AG04449 (cell line): ENCODE results near the gene ABTB2.

Source experiments
- CTCF ChIA-PET: fragments of 350-600 bp; formaldehyde crosslinking; extraction: SDS; loops from one replicate; lab custom pipeline; 2021; ENCODE audit warnings: antibody characterized with exemption; lab: Yijun Ruan, JAX
- POLR2A ChIA-PET: fragments of 400-600, 350-600 bp; formaldehyde crosslinking; extraction: SDS; loops from one replicate; lab custom pipeline; 2020; ENCODE audit warnings: antibody characterized with exemption, inconsistent platforms; lab: Yijun Ruan, JAX
- DNase-seq: peaks from one replicate; pipeline ENCODE4 v3.0.0-alpha.2; 2010; ENCODE audit warnings: low read depth, low spot score
- H3K4me3 ChIP-seq: 2 replicates; pipeline ENCODE4 v1.5.1; 2011; ENCODE audit warnings: low read depth, mild to moderate bottlenecking, control low read depth, low read length
- CTCF ChIP-seq: IDR thresholded peaks from one replicate; pipeline ENCODE4 v1.5.1; 2011; ENCODE audit warnings: mild to moderate bottlenecking, moderate library complexity, low read length, control low read depth, inconsistent platforms; ENCODE audit not compliant: insufficient read depth; ENCODE audit errors: missing control alignments

ABTB2 gene

GRCh38 chr11:34148504-34149165 is 209.2 kb downstream of the ABTB2 start:
- H3K4me3 ChIP-seq = no peak overlapping the region
- DNase-seq = no peak
- ChIA-PET CTCF (interaction anchor here (1.0 to 2.0 kb wide), 6 partner anchors 12 to 344 kb away, joined by 3 to 11 read pairs (median 4); partner anchors contain the start of gene ABTB2), POLR2A (interaction anchor here (1.1 kb wide), 1 partner anchor 8 kb away, joined by 3 read pairs; no protein-coding TSS in a partner anchor)
- TF ChIP-seq CTCF = no peak

- no peak overlapping the region for H3K4me3 ChIP-seq
- TF ChIP-seq CTCF = no peak
- DNase-seq = no peak
- ChIA-PET CTCF (interaction anchor here (1.0 to 1.7 kb wide), 3 partner anchors 12 to 202 kb away, joined by 3 to 5 read pairs (median 3); no protein-coding TSS in a partner anchor), POLR2A (interaction anchor here (0.6 kb wide), 1 partner anchor 312 kb away, joined by 5 read pairs; no protein-coding TSS in a partner anchor)
These were observed 210.2 kb downstream of the ABTB2 start for GRCh38 chr11:34147581-34147980.

GRCh38 chr11:34146866-34147265 is 210.9 kb downstream of the ABTB2 start:
- DNase-seq = no peak
- no peak for TF ChIP-seq CTCF
- H3K4me3 ChIP-seq = no peak overlapping the region
- POLR2A ChIA-PET = no interaction called here
- CTCF ChIA-PET = interaction anchor here (1.5 kb wide), 1 partner anchor 28 kb away, joined by 8 read pairs; no protein-coding TSS in a partner anchor

- CTCF ChIA-PET = interaction anchor here (1.5 kb wide), 1 partner anchor 28 kb away, joined by 8 read pairs; no protein-coding TSS in a partner anchor
- no peak for DNase-seq
- POLR2A ChIA-PET = no interaction called here
- no peak for TF ChIP-seq CTCF
- no peak overlapping the region for H3K4me3 ChIP-seq
These were observed 211.4 kb downstream of the ABTB2 start for GRCh38 chr11:34146411-34146810.

GRCh38 chr11:34145847-34146381 is 211.9 kb downstream of the ABTB2 start:
- no peak for TF ChIP-seq CTCF
- no peak for DNase-seq
- H3K4me3 ChIP-seq = no peak overlapping the region
- ChIA-PET CTCF (interaction anchor here (1.1 to 1.5 kb wide), 3 partner anchors 22 to 34 kb away, joined by 3 to 8 read pairs (median 3); no protein-coding TSS in a partner anchor), POLR2A (no interaction called here)

GRCh38 chr11:34145073-34145472 is 212.7 kb downstream of the ABTB2 start:
- CTCF ChIA-PET = interaction anchor here (1.1 to 1.3 kb wide), 3 partner anchors 20 to 35 kb away, joined by 3 read pairs; no protein-coding TSS in a partner anchor
- no peak for DNase-seq
- POLR2A ChIA-PET = no interaction called here
- no peak for TF ChIP-seq CTCF
- no peak overlapping the region for H3K4me3 ChIP-seq
